Liver (tissue), 9 donors: ENCODE results near the gene NFKBIB. TPM values are rescaled to one million over a fixed set of nuclear protein-coding genes. Genes with fewer than 3 reads are reported as not detected.

Experiments used
- DNase-seq: peaks from one replicate; pipeline ENCODE4 v3.0.0-alpha.2; 2017; ENCODE audit warnings: low spot score
- H3K27ac ChIP-seq, 2 donors: one replicate each; pipeline ENCODE4 v1.7.0; 2013; ENCODE audit warnings: inconsistent platforms in 2 of 2, low read length in 2 of 2, control low read depth in 1 of 2, low read depth in 1 of 2, mild to moderate bottlenecking in 1 of 2
- H3K27me3 ChIP-seq, 4 donors: one replicate each; pipeline versions ENCODE4 v1.6.1 to v1.7.0; 2013; ENCODE audit warnings: low read length in 3 of 4, inconsistent platforms in 1 of 4, mild to moderate bottlenecking in 1 of 4, moderate library complexity in 1 of 4; ENCODE audit not compliant: control insufficient read depth in 4 of 4, insufficient read depth in 4 of 4
- H3K36me3 ChIP-seq, 4 donors: one replicate each; pipeline versions ENCODE4 v1.6.1 to v1.7.0; 2013; ENCODE audit warnings: low read length in 3 of 4, mild to moderate bottlenecking in 3 of 4, low read depth in 1 of 4, moderate library complexity in 1 of 4; ENCODE audit not compliant: control insufficient read depth in 4 of 4, insufficient read depth in 3 of 4
- H3K4me1 ChIP-seq, 4 donors: one replicate each; pipeline versions ENCODE4 v1.6.1 to v1.7.0; 2013; ENCODE audit warnings: low read length in 3 of 4, mild to moderate bottlenecking in 3 of 4, moderate library complexity in 1 of 4; ENCODE audit not compliant: control insufficient read depth in 4 of 4, insufficient read depth in 4 of 4
- H3K4me3 ChIP-seq, 3 donors: one replicate each; pipeline versions ENCODE4 v1.6.1 to v1.7.0; 2013; ENCODE audit warnings: low read length in 3 of 3, control low read depth in 1 of 3, low read depth in 1 of 3, mild to moderate bottlenecking in 1 of 3
- H3K9ac ChIP-seq, 2 donors: one replicate each; pipeline ENCODE4 v1.7.0; 2013; ENCODE audit warnings: low read length in 2 of 2, mild to moderate bottlenecking in 2 of 2, moderate library complexity in 2 of 2, control low read depth in 1 of 2, low read depth in 1 of 2
- H3K9me3 ChIP-seq, 4 donors: one replicate each; pipeline versions ENCODE4 v1.6.1 to v1.7.0; 2013; ENCODE audit warnings: low read length in 3 of 4; ENCODE audit not compliant: control insufficient read depth in 4 of 4
- EGR1 ChIP-seq, 2 donors: IDR thresholded peaks; 2 replicates each; pipeline ENCODE4 v1.6.1; 2016 to 2018; ENCODE audit warnings: antibody characterized with exemption in 2 of 2, low read depth in 2 of 2
- FOXA1 ChIP-seq: IDR thresholded peaks from 2 replicates; pipeline ENCODE4 v1.6.1; 2016; ENCODE audit warnings: antibody characterized with exemption
- FOXA2 ChIP-seq: IDR thresholded peaks from 2 replicates; pipeline ENCODE4 v1.6.1; 2016; ENCODE audit warnings: antibody characterized with exemption
- GABPA ChIP-seq, 2 donors: IDR thresholded peaks in 1 of 2; conservative IDR thresholded peaks in 1 of 2; 2 replicates each; pipeline ENCODE4 v1.6.1; 2016; ENCODE audit warnings: antibody characterized with exemption in 2 of 2, mild to moderate bottlenecking in 1 of 2, moderate library complexity in 1 of 2
- HNF4A ChIP-seq, 2 donors: conservative IDR thresholded peaks; 2 replicates each; pipeline ENCODE4 v1.6.1; 2016; ENCODE audit warnings: antibody characterized with exemption in 2 of 2, mild to moderate bottlenecking in 2 of 2
- HNF4G ChIP-seq: IDR thresholded peaks from 2 replicates; pipeline ENCODE4 v1.6.1; 2016; ENCODE audit warnings: antibody characterized with exemption
- JUND ChIP-seq, 2 donors: IDR thresholded peaks; 2 replicates each; pipeline ENCODE4 v1.6.1; 2016; ENCODE audit warnings: antibody characterized with exemption in 2 of 2
- NR2F2 ChIP-seq: IDR thresholded peaks from 2 replicates; pipeline ENCODE4 v1.6.1; 2016; ENCODE audit warnings: antibody characterized with exemption
- RAD21 ChIP-seq, 2 donors: IDR thresholded peaks; 2 replicates each; pipeline ENCODE4 v1.6.1; 2016; ENCODE audit warnings: antibody characterized with exemption in 2 of 2, mild to moderate bottlenecking in 2 of 2
- RXRA ChIP-seq, 2 donors: IDR thresholded peaks; 2 replicates each; pipeline ENCODE4 v1.6.1; 2017 to 2018; ENCODE audit warnings: antibody characterized with exemption in 2 of 2, mild to moderate bottlenecking in 1 of 2
- SP1 ChIP-seq: IDR thresholded peaks from 2 replicates; pipeline ENCODE4 v1.6.1; 2018; ENCODE audit warnings: antibody characterized with exemption, mild to moderate bottlenecking
- TAF1 ChIP-seq: conservative IDR thresholded peaks from 2 replicates; pipeline ENCODE4 v1.6.1; 2016; ENCODE audit warnings: antibody characterized with exemption, mild to moderate bottlenecking
- YY1 ChIP-seq: IDR thresholded peaks from 2 replicates; pipeline ENCODE4 v1.6.1; 2016; ENCODE audit warnings: antibody characterized with exemption, mild to moderate bottlenecking
- WGBS: extraction: QIAGEN DNeasy Blood & Tissue Kit; methylation state at CpG from one replicate; pipeline ENCODE4 v1.1.7; 2013; 5-methylcytosine and 5-hydroxymethylcytosine counted together
- polyA plus RNA-seq, 2 donors: library from polyadenylated mRNA; stranded (reverse) in 1 of 2; unstranded in 1 of 2; fragments of 200-250 nt in 1 of 2; fragments of >200 nt in 1 of 2; fragmentation: Nextera tagmentation in 1 of 2; extraction: Ambion mirVana in 1 of 2; gene quantifications; one replicate each; pipeline versions ENCODE4 v1.2.1 to v1.2.3, GENCODE V29; 2013 to 2015
- total RNA-seq, 2 donors: library from RNA; depleted of rRNA; stranded (reverse); fragments of >200 nt; gene quantifications; one replicate each; pipeline ENCODE4 v1.2.3, GENCODE V29; 2014
- TF ChIP-seq, protein P1 (sequence below): IDR thresholded peaks from 2 replicates; pipeline ENCODE4 v1.6.1; 2016; ENCODE audit warnings: antibody characterized with exemption, mild to moderate bottlenecking
- TF ChIP-seq, protein P2 (sequence below): IDR thresholded peaks from 2 replicates; pipeline ENCODE4 v1.6.1; 2016; ENCODE audit warnings: antibody characterized with exemption
- TF ChIP-seq, protein P3 (sequence below): IDR thresholded peaks from 2 replicates; pipeline ENCODE4 v1.6.1; 2016; ENCODE audit warnings: antibody characterized with exemption
- TF ChIP-seq, protein P4 (sequence below): fragments of 150-350 bp; IDR thresholded peaks from 2 replicates; pipeline ENCODE4 v1.5.1; 2017; ENCODE audit warnings: improper control_type of control experiment, low read depth, low read length; ENCODE audit not compliant: missing input control
- TF ChIP-seq, protein P5 (sequence below): IDR thresholded peaks from 2 replicates; pipeline ENCODE4 v1.6.1; 2016; ENCODE audit warnings: antibody characterized with exemption
- donor health status: healthy.
- donor health status: healthy.
- donor health status: healthy.
- donor health status: healthy.
- donor health status: healthy.

Gene NFKBIB
- total and polyA plus RNA-seq, 4 donors = 8.0 to 25.4 (median 14.9) TPM

DNA sequence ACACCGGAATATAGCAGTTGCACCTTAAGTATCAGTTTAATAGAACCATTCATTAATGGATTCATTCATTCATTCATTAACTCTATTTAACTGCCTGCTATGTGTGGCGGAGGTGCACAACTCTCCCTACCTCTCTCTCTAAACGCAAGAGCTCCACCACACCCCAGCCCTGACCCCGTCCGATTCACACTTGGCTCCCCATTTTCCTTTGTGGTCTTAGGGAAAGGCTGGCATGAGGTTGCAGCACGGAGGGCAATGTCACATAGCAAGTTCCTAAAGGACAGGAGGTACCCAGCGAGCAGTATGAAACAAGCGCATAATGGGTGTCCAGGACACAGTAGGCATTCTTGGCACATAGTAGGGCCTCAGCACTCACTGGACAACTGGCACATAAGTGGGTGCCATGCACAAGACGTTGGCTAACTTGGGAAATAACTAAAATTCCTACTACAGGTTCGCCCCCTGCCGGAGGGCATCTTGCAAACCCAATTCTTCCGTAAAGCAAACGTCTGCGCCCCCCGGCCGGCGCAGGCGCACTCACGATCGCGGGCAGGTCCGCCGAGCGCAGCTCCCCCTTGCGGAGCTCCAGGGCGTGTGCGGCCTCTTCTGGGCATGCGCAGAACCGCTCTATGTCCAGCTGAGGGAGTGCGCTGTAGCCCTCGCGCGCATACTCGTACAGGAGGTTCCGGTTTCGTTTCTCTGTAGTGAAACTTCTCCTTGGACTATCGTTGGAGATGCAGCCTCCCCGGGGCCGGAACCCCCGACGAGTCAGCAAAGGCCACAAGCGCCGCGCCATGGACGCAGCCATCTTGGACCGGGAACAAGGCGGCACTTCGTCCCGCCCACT, 30.4 kb downstream of the NFKBIB start, which contains the start of gene SARS2:
TSS of gene SARS2 (minus strand) at position 835 of the 847 bp plus-strand sequence. CDS start at position 808, 27 bp downstream.
- H3K36me3 ChIP-seq = peaks cover 5 to 8% (median 6%) of the 10 kb centered on the region in 4 donors
- peak within 1 kb of the TSS; percentile 48 to 99 for H3K9ac ChIP-seq
- peaks cover 7 to 25% (median 19%) of the 10 kb centered on the region in 4 donors for H3K4me1 ChIP-seq
- H3K27ac ChIP-seq = peak within 1 kb of the TSS; percentile 85 to 86
- no peaks in the 10 kb centered on the region for H3K27me3 ChIP-seq
- no peaks in the 10 kb centered on the region for H3K9me3 ChIP-seq
- 3% methylated on average over 49 of the region's 49 CpGs for WGBS
- peak within 1 kb of the TSS; percentile 77 to 99 (median 94) for H3K4me3 ChIP-seq
- no peak for DNase-seq
- TF ChIP-seq YY1 (peak; percentile 99), RXRA (IDR thresholded peaks at IDR 0.05) (peak in 1 of 2 donors; percentile 42), FOXA2 (no peak), HNF4A (conservative IDR thresholded peaks at IDR 0.05) (peak in 1 of 2 donors; percentile 34), SP1 (no peak), EGR1 (IDR thresholded peaks at IDR 0.05; ENCODE audit: low read depth in 2 of 2) (no peak), GABPA (IDR thresholded peaks at IDR 0.05 in 1 of 2, conservative IDR thresholded peaks at IDR 0.05 in 1 of 2) (no peak), JUND (IDR thresholded peaks at IDR 0.05) (no peak), RAD21 (IDR thresholded peaks at IDR 0.05) (peak; percentile 87 to 88), HNF4G (no peak), FOXA1 (no peak), NR2F2 (no peak), TAF1 (no peak)
- TF ChIP-seq, protein P1, sequence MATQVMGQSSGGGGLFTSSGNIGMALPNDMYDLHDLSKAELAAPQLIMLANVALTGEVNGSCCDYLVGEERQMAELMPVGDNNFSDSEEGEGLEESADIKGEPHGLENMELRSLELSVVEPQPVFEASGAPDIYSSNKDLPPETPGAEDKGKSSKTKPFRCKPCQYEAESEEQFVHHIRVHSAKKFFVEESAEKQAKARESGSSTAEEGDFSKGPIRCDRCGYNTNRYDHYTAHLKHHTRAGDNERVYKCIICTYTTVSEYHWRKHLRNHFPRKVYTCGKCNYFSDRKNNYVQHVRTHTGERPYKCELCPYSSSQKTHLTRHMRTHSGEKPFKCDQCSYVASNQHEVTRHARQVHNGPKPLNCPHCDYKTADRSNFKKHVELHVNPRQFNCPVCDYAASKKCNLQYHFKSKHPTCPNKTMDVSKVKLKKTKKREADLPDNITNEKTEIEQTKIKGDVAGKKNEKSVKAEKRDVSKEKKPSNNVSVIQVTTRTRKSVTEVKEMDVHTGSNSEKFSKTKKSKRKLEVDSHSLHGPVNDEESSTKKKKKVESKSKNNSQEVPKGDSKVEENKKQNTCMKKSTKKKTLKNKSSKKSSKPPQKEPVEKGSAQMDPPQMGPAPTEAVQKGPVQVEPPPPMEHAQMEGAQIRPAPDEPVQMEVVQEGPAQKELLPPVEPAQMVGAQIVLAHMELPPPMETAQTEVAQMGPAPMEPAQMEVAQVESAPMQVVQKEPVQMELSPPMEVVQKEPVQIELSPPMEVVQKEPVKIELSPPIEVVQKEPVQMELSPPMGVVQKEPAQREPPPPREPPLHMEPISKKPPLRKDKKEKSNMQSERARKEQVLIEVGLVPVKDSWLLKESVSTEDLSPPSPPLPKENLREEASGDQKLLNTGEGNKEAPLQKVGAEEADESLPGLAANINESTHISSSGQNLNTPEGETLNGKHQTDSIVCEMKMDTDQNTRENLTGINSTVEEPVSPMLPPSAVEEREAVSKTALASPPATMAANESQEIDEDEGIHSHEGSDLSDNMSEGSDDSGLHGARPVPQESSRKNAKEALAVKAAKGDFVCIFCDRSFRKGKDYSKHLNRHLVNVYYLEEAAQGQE = peak; percentile 18
- TF ChIP-seq, protein P2, sequence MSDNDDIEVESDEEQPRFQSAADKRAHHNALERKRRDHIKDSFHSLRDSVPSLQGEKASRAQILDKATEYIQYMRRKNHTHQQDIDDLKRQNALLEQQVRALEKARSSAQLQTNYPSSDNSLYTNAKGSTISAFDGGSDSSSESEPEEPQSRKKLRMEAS = peak; percentile 29
- TF ChIP-seq, protein P3, sequence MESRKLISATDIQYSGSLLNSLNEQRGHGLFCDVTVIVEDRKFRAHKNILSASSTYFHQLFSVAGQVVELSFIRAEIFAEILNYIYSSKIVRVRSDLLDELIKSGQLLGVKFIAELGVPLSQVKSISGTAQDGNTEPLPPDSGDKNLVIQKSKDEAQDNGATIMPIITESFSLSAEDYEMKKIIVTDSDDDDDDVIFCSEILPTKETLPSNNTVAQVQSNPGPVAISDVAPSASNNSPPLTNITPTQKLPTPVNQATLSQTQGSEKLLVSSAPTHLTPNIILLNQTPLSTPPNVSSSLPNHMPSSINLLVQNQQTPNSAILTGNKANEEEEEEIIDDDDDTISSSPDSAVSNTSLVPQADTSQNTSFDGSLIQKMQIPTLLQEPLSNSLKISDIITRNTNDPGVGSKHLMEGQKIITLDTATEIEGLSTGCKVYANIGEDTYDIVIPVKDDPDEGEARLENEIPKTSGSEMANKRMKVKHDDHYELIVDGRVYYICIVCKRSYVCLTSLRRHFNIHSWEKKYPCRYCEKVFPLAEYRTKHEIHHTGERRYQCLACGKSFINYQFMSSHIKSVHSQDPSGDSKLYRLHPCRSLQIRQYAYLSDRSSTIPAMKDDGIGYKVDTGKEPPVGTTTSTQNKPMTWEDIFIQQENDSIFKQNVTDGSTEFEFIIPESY = no peak
- TF ChIP-seq, protein P4, sequence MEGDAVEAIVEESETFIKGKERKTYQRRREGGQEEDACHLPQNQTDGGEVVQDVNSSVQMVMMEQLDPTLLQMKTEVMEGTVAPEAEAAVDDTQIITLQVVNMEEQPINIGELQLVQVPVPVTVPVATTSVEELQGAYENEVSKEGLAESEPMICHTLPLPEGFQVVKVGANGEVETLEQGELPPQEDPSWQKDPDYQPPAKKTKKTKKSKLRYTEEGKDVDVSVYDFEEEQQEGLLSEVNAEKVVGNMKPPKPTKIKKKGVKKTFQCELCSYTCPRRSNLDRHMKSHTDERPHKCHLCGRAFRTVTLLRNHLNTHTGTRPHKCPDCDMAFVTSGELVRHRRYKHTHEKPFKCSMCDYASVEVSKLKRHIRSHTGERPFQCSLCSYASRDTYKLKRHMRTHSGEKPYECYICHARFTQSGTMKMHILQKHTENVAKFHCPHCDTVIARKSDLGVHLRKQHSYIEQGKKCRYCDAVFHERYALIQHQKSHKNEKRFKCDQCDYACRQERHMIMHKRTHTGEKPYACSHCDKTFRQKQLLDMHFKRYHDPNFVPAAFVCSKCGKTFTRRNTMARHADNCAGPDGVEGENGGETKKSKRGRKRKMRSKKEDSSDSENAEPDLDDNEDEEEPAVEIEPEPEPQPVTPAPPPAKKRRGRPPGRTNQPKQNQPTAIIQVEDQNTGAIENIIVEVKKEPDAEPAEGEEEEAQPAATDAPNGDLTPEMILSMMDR = peak; percentile 97
- TF ChIP-seq, protein P5, sequence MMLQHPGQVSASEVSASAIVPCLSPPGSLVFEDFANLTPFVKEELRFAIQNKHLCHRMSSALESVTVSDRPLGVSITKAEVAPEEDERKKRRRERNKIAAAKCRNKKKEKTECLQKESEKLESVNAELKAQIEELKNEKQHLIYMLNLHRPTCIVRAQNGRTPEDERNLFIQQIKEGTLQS = no peak
